ENCODE data around the gene SLC25A47.
A peak's percentile ranks its signal among the peaks of the same experiment; 100 is the strongest.

DNA sequence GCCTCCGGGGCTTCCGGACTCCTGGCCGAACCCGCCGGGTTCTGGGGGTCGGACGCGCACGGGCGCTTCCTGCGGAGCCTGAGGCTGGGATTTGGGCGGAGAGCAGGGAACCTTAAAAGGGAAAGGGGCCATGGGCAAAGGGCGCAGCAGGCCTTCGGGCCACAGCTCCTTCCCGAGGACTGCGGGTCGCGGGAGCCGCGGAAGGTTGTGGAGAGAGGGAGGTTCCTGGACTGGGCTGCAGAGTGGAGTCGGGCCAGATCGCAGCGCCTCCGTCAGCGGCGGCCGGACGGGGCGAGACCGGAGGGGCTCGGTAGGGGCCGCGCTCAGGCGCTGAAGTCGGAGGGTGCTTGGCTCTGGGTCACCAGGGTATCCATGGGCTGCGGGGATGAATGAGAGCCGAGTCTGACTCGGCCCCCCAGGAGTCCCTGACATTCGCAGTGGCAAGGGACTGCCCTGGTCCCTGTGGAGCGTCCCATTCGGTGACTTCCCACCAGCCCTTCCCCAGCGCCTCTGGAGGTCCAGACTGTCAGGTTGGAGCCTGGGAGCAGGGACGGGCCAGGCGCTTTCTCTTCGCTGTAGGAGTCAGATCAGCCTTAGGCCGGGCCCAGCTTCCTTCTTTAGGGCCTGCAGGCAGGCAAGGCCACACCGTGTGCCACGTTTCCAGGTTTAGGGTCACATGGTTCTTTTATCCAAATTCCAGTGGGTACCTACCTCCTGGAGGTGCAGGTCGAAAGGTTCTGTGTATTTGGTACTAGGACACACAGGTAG is 16.0 kb upstream of the SLC25A47 start:
- TF ChIP-seq EGR1 (IDR thresholded peaks at IDR 0.05; ENCODE audit: low read depth in 2 of 2) (no peak), TAF1 (conservative IDR thresholded peaks at IDR 0.05) (no peak), REST (IDR thresholded peaks at IDR 0.05) (no peak), JUND (IDR thresholded peaks at IDR 0.05) (no peak), MAX (IDR thresholded peaks at IDR 0.05) (no peak), SP1 (IDR thresholded peaks at IDR 0.05) (no peak), GABPA (IDR thresholded peaks at IDR 0.05 in 1 of 2, conservative IDR thresholded peaks at IDR 0.05 in 1 of 2) (no peak), RAD21 (IDR thresholded peaks at IDR 0.05) (no peak), YY1 (IDR thresholded peaks at IDR 0.05) (peak; percentile 11), RXRA (IDR thresholded peaks at IDR 0.05) (no peak), ATF3 (IDR thresholded peaks at IDR 0.05) (no peak), NR2F2 (IDR thresholded peaks at IDR 0.05) (no peak), FOXA2 (IDR thresholded peaks at IDR 0.05) (no peak)
- TF ChIP-seq, protein P1, sequence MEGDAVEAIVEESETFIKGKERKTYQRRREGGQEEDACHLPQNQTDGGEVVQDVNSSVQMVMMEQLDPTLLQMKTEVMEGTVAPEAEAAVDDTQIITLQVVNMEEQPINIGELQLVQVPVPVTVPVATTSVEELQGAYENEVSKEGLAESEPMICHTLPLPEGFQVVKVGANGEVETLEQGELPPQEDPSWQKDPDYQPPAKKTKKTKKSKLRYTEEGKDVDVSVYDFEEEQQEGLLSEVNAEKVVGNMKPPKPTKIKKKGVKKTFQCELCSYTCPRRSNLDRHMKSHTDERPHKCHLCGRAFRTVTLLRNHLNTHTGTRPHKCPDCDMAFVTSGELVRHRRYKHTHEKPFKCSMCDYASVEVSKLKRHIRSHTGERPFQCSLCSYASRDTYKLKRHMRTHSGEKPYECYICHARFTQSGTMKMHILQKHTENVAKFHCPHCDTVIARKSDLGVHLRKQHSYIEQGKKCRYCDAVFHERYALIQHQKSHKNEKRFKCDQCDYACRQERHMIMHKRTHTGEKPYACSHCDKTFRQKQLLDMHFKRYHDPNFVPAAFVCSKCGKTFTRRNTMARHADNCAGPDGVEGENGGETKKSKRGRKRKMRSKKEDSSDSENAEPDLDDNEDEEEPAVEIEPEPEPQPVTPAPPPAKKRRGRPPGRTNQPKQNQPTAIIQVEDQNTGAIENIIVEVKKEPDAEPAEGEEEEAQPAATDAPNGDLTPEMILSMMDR (IDR thresholded peaks at IDR 0.05; ENCODE audit: low read depth, low read length, missing input control) = no peak
